Mucosa of stomach (tissue), 1 donor: ENCODE results near the gene USH2A.

Experiments
- H3K27me3 ChIP-seq: one replicate; pipeline ENCODE4 v1.7.0; 2013; ENCODE audit warnings: mild to moderate bottlenecking, low read length; ENCODE audit not compliant: control insufficient read depth, insufficient read depth
- H3K36me3 ChIP-seq: one replicate; pipeline ENCODE4 v1.7.0; 2013; ENCODE audit warnings: low read length; ENCODE audit not compliant: control insufficient read depth, insufficient read depth
- H3K4me1 ChIP-seq: one replicate; pipeline ENCODE4 v1.7.0; 2013; ENCODE audit warnings: mild to moderate bottlenecking, low read length; ENCODE audit not compliant: control insufficient read depth, insufficient read depth
- H3K4me3 ChIP-seq: one replicate; pipeline ENCODE4 v1.7.0; 2013; ENCODE audit warnings: low read length
- H3K9ac ChIP-seq: one replicate; pipeline ENCODE4 v1.7.0; 2013; ENCODE audit warnings: mild to moderate bottlenecking, low read length, moderate library complexity
- H3K9me3 ChIP-seq: one replicate; pipeline ENCODE4 v1.7.0; 2013; ENCODE audit warnings: mild to moderate bottlenecking, low read length, moderate library complexity; ENCODE audit not compliant: control insufficient read depth
- donor health status: Pancreatic carcinoma.

USH2A gene

GRCh38 chr1:215957663-215958062 lies 465.6 kb downstream of the USH2A start:
- Histone ChIP-seq H3K27me3 (no peaks in the 10 kb centered on the region), H3K4me1 (no peaks in the 10 kb centered on the region), H3K9me3 (no peaks in the 10 kb centered on the region), H3K36me3 (no peaks in the 10 kb centered on the region), H3K4me3 (no peak overlapping the region), H3K9ac (no peak overlapping the region)

- H3K4me3 ChIP-seq: no peak overlapping the region
- H3K36me3 ChIP-seq: no peaks in the 10 kb centered on the region
- no peaks in the 10 kb centered on the region for H3K27me3 ChIP-seq
- no peak overlapping the region for H3K9ac ChIP-seq
- H3K9me3 ChIP-seq: no peaks in the 10 kb centered on the region
- H3K4me1 ChIP-seq: no peaks in the 10 kb centered on the region
Measured at GRCh38 chr1:215932558-215932957, 490.7 kb downstream of the USH2A start.

- Histone ChIP-seq H3K9me3 (no peaks in the 10 kb centered on the region), H3K36me3 (no peaks in the 10 kb centered on the region), H3K4me1 (no peaks in the 10 kb centered on the region), H3K4me3 (no peak overlapping the region), H3K27me3 (no peaks in the 10 kb centered on the region), H3K9ac (no peak overlapping the region)
Measured at GRCh38 chr1:215926670-215927069, 496.6 kb downstream of the USH2A start.

GRCh38 chr1:215923129-215923824 lies 500.0 kb downstream of the USH2A start:
- H3K27me3 ChIP-seq: no peaks in the 10 kb centered on the region
- no peak overlapping the region for H3K9ac ChIP-seq
- no peak overlapping the region for H3K4me3 ChIP-seq
- H3K4me1 ChIP-seq: no peaks in the 10 kb centered on the region
- H3K9me3 ChIP-seq: no peaks in the 10 kb centered on the region
- H3K36me3 ChIP-seq: no peaks in the 10 kb centered on the region

GRCh38 chr1:215911406-215911968 lies 511.8 kb downstream of the USH2A start:
- H3K36me3 ChIP-seq: no peaks in the 10 kb centered on the region
- no peaks in the 10 kb centered on the region for H3K9me3 ChIP-seq
- H3K27me3 ChIP-seq: no peaks in the 10 kb centered on the region
- H3K4me3 ChIP-seq: no peak overlapping the region
- no peaks in the 10 kb centered on the region for H3K4me1 ChIP-seq
- H3K9ac ChIP-seq: no peak overlapping the region

DNA sequence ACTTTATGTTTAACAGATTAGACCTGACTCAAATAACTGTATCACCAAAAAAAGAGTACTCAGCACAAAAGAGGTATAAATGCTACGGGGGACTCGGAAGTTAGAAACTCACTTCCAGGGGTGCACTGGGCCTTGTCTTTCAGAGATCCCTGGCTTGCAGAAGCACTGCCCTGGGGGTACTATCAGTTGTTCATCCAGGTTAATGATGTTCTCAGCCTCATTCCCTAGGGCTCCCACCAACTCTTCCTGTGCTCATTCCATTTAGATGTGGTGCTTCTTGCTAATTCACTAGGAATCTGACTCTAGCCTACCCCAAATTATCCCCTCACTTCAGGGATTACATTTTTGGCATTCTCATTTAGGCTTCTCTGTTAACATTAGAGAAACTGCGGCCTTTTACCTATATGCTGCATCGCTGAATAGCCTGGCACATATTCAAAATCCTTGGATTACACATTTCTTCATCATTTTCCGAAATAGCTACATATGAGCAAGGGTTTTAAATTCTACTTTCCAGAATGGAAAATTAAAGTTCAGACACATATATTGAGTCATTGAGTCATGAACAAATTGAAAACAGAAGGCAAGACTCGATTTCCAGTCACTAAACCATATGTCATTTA lies 517.6 kb downstream of the USH2A start:
- H3K4me3 ChIP-seq: no peak overlapping the region
- no peaks in the 10 kb centered on the region for H3K36me3 ChIP-seq
- H3K27me3 ChIP-seq: no peaks in the 10 kb centered on the region
- H3K4me1 ChIP-seq: no peaks in the 10 kb centered on the region
- no peaks in the 10 kb centered on the region for H3K9me3 ChIP-seq
- H3K9ac ChIP-seq: no peak overlapping the region

DNA sequence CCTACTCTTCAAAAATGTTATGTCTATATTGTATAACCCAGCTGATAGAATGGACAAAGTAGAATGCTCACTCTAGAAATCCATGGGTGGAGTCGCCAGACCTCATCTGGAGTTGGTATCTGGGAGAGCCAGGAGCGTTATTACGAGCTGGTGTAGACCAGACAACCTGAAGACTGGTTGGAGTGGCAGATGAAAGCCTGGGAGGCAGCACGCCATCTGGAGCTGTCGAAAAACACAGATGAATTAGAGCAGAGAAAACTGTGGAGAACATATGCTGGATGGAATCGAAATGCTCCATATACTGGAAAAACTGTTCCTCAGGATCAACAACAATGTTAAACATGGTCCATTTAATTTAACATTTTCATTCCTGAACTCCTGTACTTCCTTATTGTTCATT lies 522.6 kb downstream of the USH2A start:
- Histone ChIP-seq H3K9me3 (no peaks in the 10 kb centered on the region), H3K27me3 (no peaks in the 10 kb centered on the region), H3K9ac (no peak overlapping the region), H3K4me1 (no peaks in the 10 kb centered on the region), H3K36me3 (no peaks in the 10 kb centered on the region), H3K4me3 (no peak overlapping the region)

- H3K36me3 ChIP-seq: no peaks in the 10 kb centered on the region
- no peaks in the 10 kb centered on the region for H3K9me3 ChIP-seq
- no peak overlapping the region for H3K9ac ChIP-seq
- H3K4me1 ChIP-seq: no peaks in the 10 kb centered on the region
- H3K4me3 ChIP-seq: no peak overlapping the region
- no peaks in the 10 kb centered on the region for H3K27me3 ChIP-seq
Measured at GRCh38 chr1:215899901-215900300, 523.3 kb downstream of the USH2A start.

DNA sequence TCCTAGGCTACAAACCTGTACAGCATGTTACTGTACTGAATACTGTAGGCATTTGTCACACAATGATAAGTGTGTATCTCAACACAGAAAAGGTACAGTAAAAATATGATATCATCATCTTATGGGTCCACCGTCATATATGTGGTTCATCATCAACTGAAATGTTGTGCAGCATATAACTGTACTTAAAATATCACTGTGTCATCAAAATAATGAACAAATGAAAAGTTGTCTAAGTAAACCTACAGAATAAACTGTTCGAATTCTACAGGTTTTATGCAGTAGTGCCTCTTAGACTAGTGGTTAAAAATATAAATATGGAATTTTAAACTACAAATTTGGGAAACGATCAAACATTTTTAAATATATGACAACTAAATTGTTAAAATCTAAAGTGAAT lies 527.4 kb downstream of the USH2A start:
- Histone ChIP-seq H3K9me3 (no peaks in the 10 kb centered on the region), H3K4me1 (no peaks in the 10 kb centered on the region), H3K36me3 (no peaks in the 10 kb centered on the region), H3K27me3 (no peaks in the 10 kb centered on the region), H3K4me3 (no peak overlapping the region), H3K9ac (no peak overlapping the region)

GRCh38 chr1:215895276-215895675 lies 528.0 kb downstream of the USH2A start:
- no peak overlapping the region for H3K4me3 ChIP-seq
- no peaks in the 10 kb centered on the region for H3K27me3 ChIP-seq
- no peak overlapping the region for H3K9ac ChIP-seq
- no peaks in the 10 kb centered on the region for H3K4me1 ChIP-seq
- no peaks in the 10 kb centered on the region for H3K36me3 ChIP-seq
- no peaks in the 10 kb centered on the region for H3K9me3 ChIP-seq

DNA sequence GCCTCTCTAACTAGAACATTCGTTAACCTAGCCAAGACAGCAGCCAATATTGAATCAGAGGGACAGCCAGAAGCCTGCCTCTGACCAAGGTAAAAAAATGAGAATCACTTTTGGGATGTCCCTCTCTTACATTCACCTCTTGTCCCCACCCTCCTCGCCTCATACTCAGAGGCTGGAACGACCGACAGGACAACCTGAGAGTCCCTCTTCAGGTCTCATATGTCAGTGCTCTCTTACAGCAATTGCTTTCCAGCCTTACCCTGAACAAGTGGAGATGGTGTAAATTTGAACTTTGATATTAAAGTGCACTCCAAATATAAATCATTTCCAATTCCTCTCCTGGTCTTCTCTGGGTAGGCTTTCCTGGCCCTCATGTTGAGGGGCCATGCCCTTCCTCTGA lies 528.6 kb downstream of the USH2A start:
- H3K36me3 ChIP-seq: no peaks in the 10 kb centered on the region
- H3K27me3 ChIP-seq: no peaks in the 10 kb centered on the region
- H3K4me1 ChIP-seq: no peaks in the 10 kb centered on the region
- no peak overlapping the region for H3K4me3 ChIP-seq
- no peak overlapping the region for H3K9ac ChIP-seq
- no peaks in the 10 kb centered on the region for H3K9me3 ChIP-seq

GRCh38 chr1:215891266-215892057 lies 531.8 kb downstream of the USH2A start:
- Histone ChIP-seq H3K4me1 (no peaks in the 10 kb centered on the region), H3K27me3 (no peaks in the 10 kb centered on the region), H3K4me3 (no peak overlapping the region), H3K9ac (no peak overlapping the region), H3K9me3 (no peaks in the 10 kb centered on the region), H3K36me3 (no peaks in the 10 kb centered on the region)
